Measurements from ENCODE around the gene WLS. TPM values are rescaled to one million over a fixed set of nuclear protein-coding genes. Genes with fewer than 3 reads are reported as not detected.

The WLS gene
- polyA plus RNA-seq, 1 donor from 2014 or later = 8.8 TPM

- Histone ChIP-seq H3K4me3 (ENCODE audit: low read length) (peak overlapping the region; percentile 63), H3K27ac (ENCODE audit: low read length) (no peak overlapping the region), H3K36me3 (ENCODE audit: insufficient read depth, low read length) (no peaks in the 10 kb centered on the region), H3K79me2 (replicated peaks; ENCODE audit: insufficient read depth, low read length) (no peaks in the 10 kb centered on the region), H3F3A (ENCODE audit: insufficient read depth, low read length, poor library complexity, severe bottlenecking) (no peaks in the 10 kb centered on the region), H3K9me2 (ENCODE audit: insufficient read depth, low read length) (no peaks in the 10 kb centered on the region), H3K4me2 (ENCODE audit: low read length) (peak overlapping the region; percentile 52), H3K9me3 (ENCODE audit: low read length) (no peaks in the 10 kb centered on the region), H3K27me3 (ENCODE audit: insufficient read depth, low read depth, low read length) (peaks cover 90% of the 10 kb centered on the region), H2AFZ (ENCODE audit: low read depth, low read length) (no peak overlapping the region), H3K9ac (ENCODE audit: low read length) (peak overlapping the region; percentile 12), H4K20me1 (ENCODE audit: insufficient read depth) (no peaks in the 10 kb centered on the region)
- TF ChIP-seq POLR2AphosphoS5 (IDR thresholded peaks at IDR 0.05) = no peak
- TF ChIP-seq EP300 (conservative IDR thresholded peaks at IDR 0.05; ENCODE audit: poor library complexity, severe bottlenecking) = no peak
- TF ChIP-seq MXI1 (conservative IDR thresholded peaks at IDR 0.05; ENCODE audit: poor library complexity, severe bottlenecking) = no peak
- TF ChIP-seq CTCF (IDR thresholded peaks at IDR 0.05; ENCODE audit: poor library complexity, severe bottlenecking) = no peak
- no peak for TF ChIP-seq EZH2 (IDR thresholded peaks at IDR 0.05; ENCODE audit: borderline replicate concordance, insufficient read depth, low read length, poor library complexity, severe bottlenecking)
- no peak for TF ChIP-seq TAF1 (IDR thresholded peaks at IDR 0.05; ENCODE audit: low read depth)
- no peak for TF ChIP-seq RAD21 (conservative IDR thresholded peaks at IDR 0.05)
- no peak for TF ChIP-seq REST (IDR thresholded peaks at IDR 0.05; ENCODE audit: borderline replicate concordance)
- TF ChIP-seq SMC3 (conservative IDR thresholded peaks at IDR 0.05; ENCODE audit: poor library complexity) = no peak
Observed at GRCh38 chr1:68231627-68232288, 565 bp downstream of the WLS start.

- H4K20me1 ChIP-seq (ENCODE audit: insufficient read depth) = no peaks in the 10 kb centered on the region
- no peaks in the 10 kb centered on the region for H3F3A ChIP-seq (ENCODE audit: insufficient read depth, low read length, poor library complexity, severe bottlenecking)
- H3K9me3 ChIP-seq (ENCODE audit: low read length) = no peaks in the 10 kb centered on the region
- no peaks in the 10 kb centered on the region for H3K36me3 ChIP-seq (ENCODE audit: insufficient read depth, low read length)
- no peaks in the 10 kb centered on the region for H3K79me2 ChIP-seq (replicated peaks; ENCODE audit: insufficient read depth, low read length)
- no peak for TF ChIP-seq RAD21 (conservative IDR thresholded peaks at IDR 0.05)
- no peak for TF ChIP-seq SMC3 (conservative IDR thresholded peaks at IDR 0.05; ENCODE audit: poor library complexity)
- TF ChIP-seq TAF1 (IDR thresholded peaks at IDR 0.05; ENCODE audit: low read depth) = no peak
- TF ChIP-seq EZH2 (IDR thresholded peaks at IDR 0.05; ENCODE audit: borderline replicate concordance, insufficient read depth, low read length, poor library complexity, severe bottlenecking) = no peak
- no peak for TF ChIP-seq REST (IDR thresholded peaks at IDR 0.05; ENCODE audit: borderline replicate concordance)
- no peak for TF ChIP-seq MXI1 (conservative IDR thresholded peaks at IDR 0.05; ENCODE audit: poor library complexity, severe bottlenecking)
- no peak for TF ChIP-seq EP300 (conservative IDR thresholded peaks at IDR 0.05; ENCODE audit: poor library complexity, severe bottlenecking)
- TF ChIP-seq POLR2AphosphoS5 (IDR thresholded peaks at IDR 0.05) = no peak
- TF ChIP-seq CTCF (IDR thresholded peaks at IDR 0.05; ENCODE audit: poor library complexity, severe bottlenecking) = no peak
- no peaks in the 10 kb centered on the region for H3K9me2 ChIP-seq (ENCODE audit: insufficient read depth, low read length)
- peak overlapping the region; percentile 33 for H3K9ac ChIP-seq (ENCODE audit: low read length)
- H3K4me3 ChIP-seq (ENCODE audit: low read length) = peak overlapping the region; percentile 63
- H3K4me2 ChIP-seq (ENCODE audit: low read length) = peak overlapping the region; percentile 52
- peaks cover 96% of the 10 kb centered on the region for H3K27me3 ChIP-seq (ENCODE audit: insufficient read depth, low read depth, low read length)
- H3K27ac ChIP-seq (ENCODE audit: low read length) = no peak overlapping the region
- no peak overlapping the region for H2AFZ ChIP-seq (ENCODE audit: low read depth, low read length)
Observed at GRCh38 chr1:68230901-68231626, 1.3 kb downstream of the WLS start.

Measured in neural cell (in vitro differentiated cells).